EL (cell line): ENCODE results near the gene SLC35F4.
"Not testable (repeated sequence)": the region's sequence is repeated elsewhere in the genome, so short reads cannot be mapped to it uniquely, and the experiment has no call there.

Experiments
- DNase-seq: peaks from one replicate; pipeline ENCODE4 v3.0.0-alpha.2; 2016

SLC35F4 gene

GRCh38 chr14:57785058-57785457 lies 80.8 kb downstream of the SLC35F4 start:
- no peak for DNase-seq

GRCh38 chr14:57771801-57772200 lies 94.1 kb downstream of the SLC35F4 start:
- no peak for DNase-seq

GRCh38 chr14:57769863-57770523 lies 95.9 kb downstream of the SLC35F4 start:
- no peak for DNase-seq

- no peak for DNase-seq
Measured at GRCh38 chr14:57761800-57762199, 104.1 kb downstream of the SLC35F4 start.

GRCh38 chr14:57760896-57761295 lies 105.0 kb downstream of the SLC35F4 start:
- no peak for DNase-seq

GRCh38 chr14:57755018-57755521 lies 110.8 kb downstream of the SLC35F4 start:
- no peak for DNase-seq

GRCh38 chr14:57754527-57754926 lies 111.4 kb downstream of the SLC35F4 start:
- no peak for DNase-seq

- no peak for DNase-seq
Measured at GRCh38 chr14:57753821-57754220, 112.1 kb downstream of the SLC35F4 start.

- DNase-seq, result not testable (repeated sequence)
Measured at GRCh38 chr14:57752142-57752695, 113.7 kb downstream of the SLC35F4 start.

GRCh38 chr14:57751400-57751799 lies 114.5 kb downstream of the SLC35F4 start:
- no peak for DNase-seq

GRCh38 chr14:57749267-57749666 lies 116.6 kb downstream of the SLC35F4 start:
- peak; percentile 25 for DNase-seq

GRCh38 chr14:57748279-57748678 lies 117.6 kb downstream of the SLC35F4 start:
- no peak for DNase-seq

GRCh38 chr14:57747036-57747435 lies 118.9 kb downstream of the SLC35F4 start:
- DNase-seq, result no peak

GRCh38 chr14:57746563-57746962 lies 119.3 kb downstream of the SLC35F4 start:
- no peak for DNase-seq

- no peak for DNase-seq
Measured at GRCh38 chr14:57739516-57739915, 126.4 kb downstream of the SLC35F4 start.

GRCh38 chr14:57737598-57737997 lies 128.3 kb downstream of the SLC35F4 start:
- DNase-seq, result no peak

- DNase-seq, result no peak
Measured at GRCh38 chr14:57736391-57736790, 129.5 kb downstream of the SLC35F4 start.

- no peak for DNase-seq
Measured at GRCh38 chr14:57735276-57735675, 130.6 kb downstream of the SLC35F4 start.

GRCh38 chr14:57732463-57733285 lies 133.2 kb downstream of the SLC35F4 start:
- DNase-seq, result peak; percentile 10

GRCh38 chr14:57729208-57730187 lies 136.4 kb downstream of the SLC35F4 start:
- DNase-seq, result no peak

- DNase-seq, result peak; percentile 61
Measured at GRCh38 chr14:57725399-57726077, 140.4 kb downstream of the SLC35F4 start.

GRCh38 chr14:57722141-57722540 lies 143.8 kb downstream of the SLC35F4 start:
- DNase-seq, result not testable (repeated sequence)
